ENCODE results near the gene S100Z. TPM values are rescaled to one million over a fixed set of nuclear protein-coding genes. Genes with fewer than 3 reads are reported as not detected.

S100Z gene
- total RNA-seq, 4 donors from 2014 or later = not detected

DNA sequence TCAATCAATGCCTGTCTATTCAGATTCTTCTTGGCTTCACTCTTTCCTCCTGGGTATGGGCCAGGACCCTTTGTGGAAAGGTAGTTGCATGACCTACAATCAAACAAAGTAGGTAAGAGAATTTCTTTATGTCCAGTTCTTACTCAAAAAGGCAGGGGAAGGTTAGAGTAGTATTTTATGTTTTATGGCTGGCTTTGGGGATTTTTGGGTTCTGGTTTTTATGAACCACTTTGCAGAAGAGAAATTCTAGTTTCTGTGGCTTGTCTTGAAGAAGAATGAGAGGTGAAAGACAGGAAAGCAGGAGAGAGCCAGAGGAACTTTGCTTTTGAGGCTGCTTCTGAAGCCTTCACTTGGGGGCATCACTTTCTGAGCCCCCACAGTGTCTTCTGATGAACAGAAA lies 88.4 kb downstream of the S100Z start:
- Histone ChIP-seq H3K27me3 (no peaks in the 10 kb centered on the region), H3K9me3 (no peaks in the 10 kb centered on the region), H3K27ac (no peak overlapping the region), H3K4me1 (no peaks in the 10 kb centered on the region), H3K36me3 (no peaks in the 10 kb centered on the region), H3K4me3 (no peak overlapping the region)
- DNase-seq = no peak
- TF ChIP-seq POLR2A (IDR thresholded peaks at IDR 0.05) = no peak
- TF ChIP-seq, protein P1, sequence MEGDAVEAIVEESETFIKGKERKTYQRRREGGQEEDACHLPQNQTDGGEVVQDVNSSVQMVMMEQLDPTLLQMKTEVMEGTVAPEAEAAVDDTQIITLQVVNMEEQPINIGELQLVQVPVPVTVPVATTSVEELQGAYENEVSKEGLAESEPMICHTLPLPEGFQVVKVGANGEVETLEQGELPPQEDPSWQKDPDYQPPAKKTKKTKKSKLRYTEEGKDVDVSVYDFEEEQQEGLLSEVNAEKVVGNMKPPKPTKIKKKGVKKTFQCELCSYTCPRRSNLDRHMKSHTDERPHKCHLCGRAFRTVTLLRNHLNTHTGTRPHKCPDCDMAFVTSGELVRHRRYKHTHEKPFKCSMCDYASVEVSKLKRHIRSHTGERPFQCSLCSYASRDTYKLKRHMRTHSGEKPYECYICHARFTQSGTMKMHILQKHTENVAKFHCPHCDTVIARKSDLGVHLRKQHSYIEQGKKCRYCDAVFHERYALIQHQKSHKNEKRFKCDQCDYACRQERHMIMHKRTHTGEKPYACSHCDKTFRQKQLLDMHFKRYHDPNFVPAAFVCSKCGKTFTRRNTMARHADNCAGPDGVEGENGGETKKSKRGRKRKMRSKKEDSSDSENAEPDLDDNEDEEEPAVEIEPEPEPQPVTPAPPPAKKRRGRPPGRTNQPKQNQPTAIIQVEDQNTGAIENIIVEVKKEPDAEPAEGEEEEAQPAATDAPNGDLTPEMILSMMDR (IDR thresholded peaks at IDR 0.05 in 4 of 5, conservative IDR thresholded peaks at IDR 0.05 in 1 of 5) = no peak
- in situ Hi-C loops (cut with MboI; ENCODE audit: low sequenced_read_pairs in 4 of 4) (no loop called here), intact Hi-C loops (cut with DNase I; ENCODE audit: low total_unique reads) (no loop called here)
- no peak for ATAC-seq

DNA sequence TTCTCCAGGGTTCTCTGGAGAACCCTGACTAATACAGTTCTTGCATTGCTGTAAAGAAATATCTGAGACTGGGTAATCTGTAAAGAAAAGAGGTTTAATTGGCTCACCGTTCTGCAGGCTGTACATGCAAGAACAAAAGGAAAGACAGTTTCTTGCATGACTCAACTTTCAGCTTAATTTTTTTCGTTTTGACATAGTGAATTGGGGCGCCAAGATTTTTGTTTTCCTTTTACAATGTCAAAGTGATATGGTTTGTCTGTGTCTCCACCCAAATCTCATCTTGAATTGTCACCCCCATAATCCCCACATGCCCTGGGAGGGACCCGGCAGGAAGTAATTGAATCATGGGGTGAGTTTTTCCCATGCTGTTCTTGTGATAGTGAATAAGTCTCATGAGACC lies 91.2 kb downstream of the S100Z start:
- no peaks in the 10 kb centered on the region for H3K4me1 ChIP-seq
- TF ChIP-seq, protein P1 (IDR thresholded peaks at IDR 0.05 in 4 of 5, conservative IDR thresholded peaks at IDR 0.05 in 1 of 5) = no peak
- TF ChIP-seq POLR2A (IDR thresholded peaks at IDR 0.05) = no peak
- DNase-seq = no peak
- no peak overlapping the region for H3K27ac ChIP-seq
- intact Hi-C loops (cut with DNase I; ENCODE audit: low total_unique reads) = no loop called here
- H3K9me3 ChIP-seq = no peaks in the 10 kb centered on the region
- in situ Hi-C loops (cut with MboI; ENCODE audit: low sequenced_read_pairs in 4 of 4) = no loop called here
- ATAC-seq = no peak
- H3K4me3 ChIP-seq = no peak overlapping the region
- H3K27me3 ChIP-seq = no peaks in the 10 kb centered on the region
- H3K36me3 ChIP-seq = no peaks in the 10 kb centered on the region

DNA sequence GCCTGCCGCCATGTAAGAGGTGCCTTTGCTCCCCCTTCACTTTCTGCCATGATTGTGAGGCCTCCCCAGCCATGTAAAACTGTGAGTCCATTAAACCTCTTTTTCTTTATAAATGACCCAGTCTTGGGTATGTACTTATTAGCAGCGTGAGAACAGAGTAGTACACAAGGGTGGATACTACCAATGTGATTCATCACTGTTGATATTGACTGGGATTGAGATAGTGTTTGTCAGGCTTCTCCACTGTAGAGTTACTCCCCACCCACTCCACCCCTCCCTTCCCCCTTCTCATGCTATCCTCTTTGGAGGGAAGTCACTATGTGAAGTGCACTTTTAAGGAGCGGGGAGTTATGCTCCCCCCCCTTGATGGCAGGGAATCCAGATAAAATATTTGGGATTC lies 91.6 kb downstream of the S100Z start:
- ATAC-seq (no peak), DNase-seq (no peak)
- intact Hi-C loops (cut with DNase I; ENCODE audit: low total_unique reads) (no loop called here), in situ Hi-C loops (cut with MboI; ENCODE audit: low sequenced_read_pairs in 4 of 4) (no loop called here)
- Histone ChIP-seq H3K4me1 (no peaks in the 10 kb centered on the region), H3K27ac (no peak overlapping the region), H3K4me3 (no peak overlapping the region), H3K9me3 (no peaks in the 10 kb centered on the region), H3K27me3 (no peaks in the 10 kb centered on the region), H3K36me3 (no peaks in the 10 kb centered on the region)
- TF ChIP-seq POLR2A (IDR thresholded peaks at IDR 0.05) = no peak
- TF ChIP-seq, protein P1 (IDR thresholded peaks at IDR 0.05 in 4 of 5, conservative IDR thresholded peaks at IDR 0.05 in 1 of 5) = no peak

DNA sequence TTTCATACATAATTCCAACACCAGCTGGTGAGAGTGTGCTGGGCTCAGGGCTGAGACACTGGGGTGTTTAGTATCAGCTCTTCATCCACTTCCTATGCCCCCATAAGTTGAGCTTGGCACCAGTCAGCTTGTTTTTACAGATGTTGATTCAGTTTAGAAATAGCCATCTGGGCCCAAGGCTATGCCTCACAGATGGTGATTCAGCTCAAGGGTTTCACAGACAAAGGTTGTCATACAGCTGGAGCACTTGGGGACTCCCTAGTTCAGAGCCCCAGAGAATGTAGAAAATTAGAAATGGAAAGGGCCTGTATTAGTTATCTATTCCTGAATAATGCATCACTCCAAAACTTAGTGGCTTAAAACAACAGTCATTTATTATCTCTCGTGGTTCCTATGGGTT lies 92.8 kb downstream of the S100Z start:
- Histone ChIP-seq H3K4me3 (no peak overlapping the region), H3K36me3 (no peaks in the 10 kb centered on the region), H3K27me3 (no peaks in the 10 kb centered on the region), H3K27ac (no peak overlapping the region), H3K4me1 (no peaks in the 10 kb centered on the region), H3K9me3 (no peaks in the 10 kb centered on the region)
- in situ Hi-C loops (cut with MboI; ENCODE audit: low sequenced_read_pairs in 4 of 4) (no loop called here), intact Hi-C loops (cut with DNase I; ENCODE audit: low total_unique reads) (no loop called here)
- no peak for DNase-seq
- TF ChIP-seq, protein P1 (IDR thresholded peaks at IDR 0.05 in 4 of 5, conservative IDR thresholded peaks at IDR 0.05 in 1 of 5) = no peak
- TF ChIP-seq POLR2A (IDR thresholded peaks at IDR 0.05) = no peak
- ATAC-seq = no peak

DNA sequence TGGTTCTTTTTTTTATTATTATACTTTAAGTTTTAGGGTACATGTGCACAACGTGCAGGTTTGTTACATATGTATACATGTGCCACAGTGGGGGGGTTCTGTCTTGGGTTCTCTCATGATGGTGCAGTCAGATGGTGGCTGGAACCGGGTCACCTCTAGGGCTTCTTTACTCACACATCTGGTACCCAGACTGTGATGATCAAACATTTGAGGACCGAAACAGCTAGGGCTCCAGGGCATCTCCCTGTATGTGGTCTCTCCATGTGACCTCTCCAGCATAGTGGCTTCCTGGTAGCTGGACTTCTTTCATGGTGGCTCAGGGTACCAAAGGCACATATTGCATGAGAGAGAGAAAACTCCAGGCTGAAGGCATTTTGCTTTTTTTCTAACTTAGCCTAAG lies 93.2 kb downstream of the S100Z start:
- Histone ChIP-seq H3K27ac (no peak overlapping the region), H3K27me3 (no peaks in the 10 kb centered on the region), H3K4me3 (no peak overlapping the region), H3K4me1 (no peaks in the 10 kb centered on the region), H3K9me3 (no peaks in the 10 kb centered on the region), H3K36me3 (no peaks in the 10 kb centered on the region)
- DNase-seq = no peak
- ATAC-seq = no peak
- in situ Hi-C loops (cut with MboI; ENCODE audit: low sequenced_read_pairs in 4 of 4) = no loop called here
- intact Hi-C loops (cut with DNase I; ENCODE audit: low total_unique reads) = no loop called here
- TF ChIP-seq, protein P1 (IDR thresholded peaks at IDR 0.05 in 4 of 5, conservative IDR thresholded peaks at IDR 0.05 in 1 of 5) = no peak
- TF ChIP-seq POLR2A (IDR thresholded peaks at IDR 0.05) = no peak

Measured in gastrocnemius medialis (tissue), 4 donors.